DOHH2 (cell line): ENCODE results near the gene FSIP2.

Experiments used
- H3F3A ChIP-seq: fragments of 200-600 bp; sonication (generic), shearing (Covaris generic); 2 replicates; pipeline ENCODE4 v1.6.0; 2016; ENCODE audit warnings: antibody characterized with exemption, mild to moderate bottlenecking; ENCODE audit not compliant: control insufficient read depth, insufficient read depth
- H3K27ac ChIP-seq: fragments of 200-600 bp; sonication (generic); 2 replicates; pipeline ENCODE4 v1.5.1; 2014; ENCODE audit warnings: low read depth, mild to moderate bottlenecking, low read length, moderate library complexity
- H3K27me3 ChIP-seq: fragments of 200-600 bp; sonication (generic); 2 replicates; pipeline ENCODE4 v1.6.1; 2014; ENCODE audit warnings: mild to moderate bottlenecking, low read length, mixed read lengths; ENCODE audit not compliant: control insufficient read depth
- H3K36me3 ChIP-seq: fragments of 200-600 bp; sonication (generic); 2 replicates; pipeline ENCODE4 v1.6.1; 2014; ENCODE audit warnings: mild to moderate bottlenecking, low read length, moderate library complexity, mixed read lengths; ENCODE audit not compliant: control insufficient read depth
- H3K4me1 ChIP-seq: fragments of 200-600 bp; sonication (generic); 2 replicates; pipeline ENCODE4 v1.6.1; 2014; ENCODE audit warnings: mild to moderate bottlenecking, low read length, mixed read lengths; ENCODE audit not compliant: control insufficient read depth
- H3K4me2 ChIP-seq: fragments of 200-600 bp; sonication (generic); 2 replicates; pipeline ENCODE4 v1.6.0; 2014; ENCODE audit warnings: mild to moderate bottlenecking, low read length, moderate library complexity
- H3K4me3 ChIP-seq: fragments of 200-600 bp; sonication (generic); 2 replicates; pipeline ENCODE4 v1.5.1; 2014; ENCODE audit warnings: mild to moderate bottlenecking, low read length, mixed read lengths
- H3K79me2 ChIP-seq: fragments of 200-600 bp; sonication (generic); 2 replicates; pipeline ENCODE4 v1.6.1; 2014; ENCODE audit warnings: mild to moderate bottlenecking, low read length, mixed read lengths; ENCODE audit not compliant: control insufficient read depth
- H3K9me2 ChIP-seq: fragments of 200-600 bp; sonication (generic); replicated peaks from 2 replicates; pipeline ENCODE4 v1.6.1; 2014; ENCODE audit warnings: mild to moderate bottlenecking, low read length, mixed read lengths; ENCODE audit not compliant: control insufficient read depth
- H3K9me3 ChIP-seq: fragments of 200-600 bp; sonication (generic); 2 replicates; pipeline ENCODE4 v1.6.1; 2014; ENCODE audit warnings: antibody characterized with exemption, low read length, mixed read lengths; ENCODE audit not compliant: control insufficient read depth, insufficient read depth
- H4K20me1 ChIP-seq: fragments of 200-600 bp; sonication (generic); 2 replicates; pipeline ENCODE4 v1.6.0; 2014; ENCODE audit warnings: low read depth, mild to moderate bottlenecking, antibody characterized with exemption, low read length, moderate library complexity; ENCODE audit not compliant: control insufficient read depth, insufficient read depth
- CTCF ChIP-seq: fragments of 200-600 bp; sonication (generic); IDR thresholded peaks from one replicate; pipeline ENCODE4 v1.5.1; 2014; ENCODE audit warnings: antibody characterized with exemption, mild to moderate bottlenecking, low read depth, low read length; ENCODE audit not compliant: poor library complexity, severe bottlenecking
- EZH2phosphoT487 ChIP-seq: fragments of 200-600 bp; sonication (generic); IDR thresholded peaks from 2 replicates; pipeline ENCODE4 v1.6.1; 2017; ENCODE audit warnings: borderline replicate concordance, mild to moderate bottlenecking, antibody characterized with exemption, low read length, moderate library complexity, mixed read lengths

Gene FSIP2

DNA sequence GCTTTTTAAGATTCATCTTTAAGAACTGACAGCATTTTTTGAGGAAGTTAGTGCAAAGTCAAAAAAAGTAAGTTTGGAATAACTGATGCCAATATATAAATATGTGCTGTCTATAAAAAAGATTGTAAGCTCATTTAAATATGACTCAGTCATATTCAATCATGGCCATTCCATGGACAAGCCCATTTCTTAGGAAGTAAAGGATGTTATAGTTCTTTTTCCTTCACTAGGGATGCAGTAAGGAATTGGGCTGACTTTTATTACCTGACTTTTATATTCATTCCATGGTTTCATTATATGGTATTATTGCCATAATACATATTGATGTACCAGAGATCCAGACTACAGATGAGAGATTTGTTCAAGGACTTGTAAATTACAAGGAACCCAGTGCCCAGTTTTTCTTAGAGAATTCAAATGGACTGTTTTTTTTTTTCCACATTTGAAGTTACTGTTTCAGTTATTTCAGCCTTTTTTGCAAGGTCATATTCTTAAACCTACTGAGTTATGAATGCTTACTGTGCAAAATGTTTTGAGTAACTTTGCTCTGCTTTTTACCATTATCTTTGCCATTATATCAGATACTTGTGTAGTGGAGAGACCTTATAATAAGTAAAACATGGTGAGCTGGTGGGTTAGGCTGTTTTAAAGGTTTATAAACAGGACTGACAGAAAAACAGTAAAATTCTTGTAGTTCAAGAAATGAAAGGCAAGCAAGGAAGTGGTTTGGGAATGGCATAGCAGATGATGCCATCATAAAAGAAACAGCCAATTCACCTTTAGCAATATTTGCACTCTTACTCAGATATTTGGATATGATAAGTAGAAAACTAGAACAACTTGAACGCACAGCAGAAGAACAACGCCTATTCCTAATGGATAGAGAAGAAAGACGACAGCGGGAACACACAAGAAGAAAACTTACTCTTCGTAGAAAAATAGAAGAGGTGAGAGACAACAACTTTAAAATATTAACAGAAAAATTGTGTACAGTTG lies 7.6 kb downstream of the FSIP2 start:
- no peak for TF ChIP-seq CTCF
- TF ChIP-seq EZH2phosphoT487 = no peak
- no peak overlapping the region for H3K27ac ChIP-seq
- no peak overlapping the region for H3K4me2 ChIP-seq

DNA sequence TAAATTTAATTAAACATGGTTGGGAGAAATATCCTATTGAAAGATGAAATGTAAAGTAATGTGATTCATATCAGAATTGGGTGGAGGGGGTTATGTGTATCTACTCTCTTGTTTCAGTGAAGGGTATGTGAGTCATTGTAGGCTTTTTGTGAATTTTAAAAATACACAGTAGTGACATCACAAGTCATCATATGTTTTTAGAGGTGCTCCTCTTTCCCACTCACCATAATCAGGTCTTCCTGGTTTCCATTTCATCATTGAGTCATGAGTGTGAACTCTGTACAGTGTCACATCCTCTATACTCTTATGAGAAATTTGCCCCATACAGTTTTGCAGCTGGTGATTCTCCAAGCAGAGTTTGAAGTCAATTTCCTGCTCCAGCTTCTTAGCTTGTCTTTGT lies 18.8 kb downstream of the FSIP2 start:
- Histone ChIP-seq H3K4me3 (no peak overlapping the region), H3K4me2 (no peak overlapping the region), H3K36me3 (no peaks in the 10 kb centered on the region), H3K9me3 (no peaks in the 10 kb centered on the region), H3K27ac (no peak overlapping the region), H3K27me3 (no peaks in the 10 kb centered on the region), H3K4me1 (no peaks in the 10 kb centered on the region), H3F3A (no peaks in the 10 kb centered on the region), H3K9me2 (no peaks in the 10 kb centered on the region), H4K20me1 (no peaks in the 10 kb centered on the region), H3K79me2 (no peaks in the 10 kb centered on the region)
- TF ChIP-seq CTCF (no peak), EZH2phosphoT487 (no peak)

More for the DNA sequence above, 7.6 kb downstream of the FSIP2 start:
- Histone ChIP-seq H3F3A (no peaks in the 10 kb centered on the region), H3K9me2 (no peaks in the 10 kb centered on the region), H3K4me1 (no peaks in the 10 kb centered on the region), H3K9me3 (no peaks in the 10 kb centered on the region), H3K27me3 (no peaks in the 10 kb centered on the region), H3K36me3 (no peaks in the 10 kb centered on the region), H3K4me3 (no peak overlapping the region), H4K20me1 (no peaks in the 10 kb centered on the region), H3K79me2 (no peaks in the 10 kb centered on the region)

- Histone ChIP-seq H3K9me3 (peaks cover 4% of the 10 kb centered on the region; the same call in 1 of the 2 replicates), H3K79me2 (no peaks in the 10 kb centered on the region), H3K27me3 (no peaks in the 10 kb centered on the region), H4K20me1 (no peaks in the 10 kb centered on the region), H3K4me3 (no peak overlapping the region), H3F3A (no peaks in the 10 kb centered on the region), H3K27ac (no peak overlapping the region), H3K9me2 (no peaks in the 10 kb centered on the region), H3K36me3 (no peaks in the 10 kb centered on the region), H3K4me2 (no peak overlapping the region), H3K4me1 (no peaks in the 10 kb centered on the region)
- TF ChIP-seq EZH2phosphoT487 (no peak), CTCF (no peak)
These were observed 32.8 kb downstream of the FSIP2 start for GRCh38 chr2:185771396-185771795.
